Measurements from ENCODE around the gene CALCB. TPM values are rescaled to one million over a fixed set of nuclear protein-coding genes. Genes with fewer than 3 reads are reported as not detected.
"Not testable (repeated sequence)": the region's sequence is repeated elsewhere in the genome, so short reads cannot be mapped to it uniquely, and the experiment has no call there.

The CALCB gene, protein sequence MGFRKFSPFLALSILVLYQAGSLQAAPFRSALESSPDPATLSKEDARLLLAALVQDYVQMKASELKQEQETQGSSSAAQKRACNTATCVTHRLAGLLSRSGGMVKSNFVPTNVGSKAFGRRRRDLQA
- not detected for total RNA-seq
- long read RNA-seq, partial matches to known transcripts: 1 of 2 reads
- long read RNA-seq, other reads (novel, unspliced or antisense): 1 of 2 reads

DNA sequence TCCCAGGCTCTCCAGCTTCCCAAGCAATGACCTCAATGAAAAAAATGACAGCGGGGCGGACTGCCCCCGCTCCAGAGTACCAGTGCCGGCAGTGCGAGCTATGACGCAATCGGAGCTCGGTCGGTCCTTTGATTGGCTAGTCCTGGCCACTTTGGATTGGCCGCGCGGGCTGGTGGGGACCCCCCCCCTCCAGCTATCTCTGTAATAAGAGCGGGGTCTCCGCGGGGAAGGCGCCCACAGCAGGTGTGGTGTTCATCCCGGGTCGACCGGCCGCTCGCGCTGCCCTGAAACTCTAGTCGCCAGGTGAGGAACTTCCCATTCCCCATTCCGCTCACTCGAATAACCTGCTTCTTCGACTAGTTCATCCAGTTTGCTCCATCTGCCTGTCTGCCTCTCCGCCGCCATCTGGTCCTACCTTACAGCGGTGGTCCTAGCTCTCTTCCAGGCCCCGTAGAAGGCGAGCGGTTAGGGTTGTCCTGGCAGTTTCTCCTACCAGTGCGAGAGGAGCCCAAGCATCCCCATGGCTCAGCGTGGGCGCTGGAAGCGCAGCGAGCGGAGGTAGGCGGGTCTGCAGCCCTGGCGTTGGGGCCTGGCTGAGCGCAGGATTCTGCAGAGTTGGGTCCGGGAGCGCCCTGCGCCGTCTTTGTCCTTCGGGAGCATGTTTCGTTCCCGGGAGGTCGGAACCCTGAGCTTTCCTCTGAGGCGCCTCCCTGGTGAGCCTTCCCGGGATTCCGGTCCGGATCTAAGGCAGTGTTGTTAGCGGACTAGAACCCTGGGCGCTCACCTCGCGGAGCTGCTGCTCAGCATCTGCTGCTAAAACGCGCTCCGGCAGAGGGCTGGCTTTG lies at the start of gene CALCB:
Gene CALCB, plus strand, starts transcription at position 233 of the 845 bp plus-strand sequence. CDS start 1,126 bp downstream, outside the sequence.
- ATAC-seq (peak; percentile 57), DNase-seq (no peak)
- intact Hi-C loops (cut with micrococcal nuclease): loop anchor here (10.0 kb wide), 1 partner anchor 169 kb away; no protein-coding TSS in a partner anchor

DNA sequence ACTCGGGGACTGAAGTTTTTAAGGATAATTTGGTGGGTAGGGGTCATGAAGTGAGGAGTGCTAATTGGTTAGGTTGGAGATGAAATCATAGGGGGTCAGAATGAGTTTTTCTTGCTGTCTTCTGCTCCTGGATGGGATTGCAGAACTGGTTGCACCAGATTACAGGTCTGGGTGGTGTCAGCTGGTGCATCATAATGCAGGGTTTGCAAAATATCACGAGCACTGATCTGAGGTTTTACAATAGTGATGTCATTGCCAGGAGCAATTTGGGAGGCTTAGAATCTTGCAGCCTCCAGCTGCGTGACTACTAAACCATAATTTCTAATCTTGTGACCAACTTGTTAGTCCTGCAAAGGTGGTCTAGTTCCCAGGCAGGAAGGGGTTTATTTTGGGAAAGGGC lies 46.4 kb upstream of the CALCB start:
- DNase-seq (no peak), ATAC-seq (no peak)
- intact Hi-C loops (cut with micrococcal nuclease): no loop called here

DNA sequence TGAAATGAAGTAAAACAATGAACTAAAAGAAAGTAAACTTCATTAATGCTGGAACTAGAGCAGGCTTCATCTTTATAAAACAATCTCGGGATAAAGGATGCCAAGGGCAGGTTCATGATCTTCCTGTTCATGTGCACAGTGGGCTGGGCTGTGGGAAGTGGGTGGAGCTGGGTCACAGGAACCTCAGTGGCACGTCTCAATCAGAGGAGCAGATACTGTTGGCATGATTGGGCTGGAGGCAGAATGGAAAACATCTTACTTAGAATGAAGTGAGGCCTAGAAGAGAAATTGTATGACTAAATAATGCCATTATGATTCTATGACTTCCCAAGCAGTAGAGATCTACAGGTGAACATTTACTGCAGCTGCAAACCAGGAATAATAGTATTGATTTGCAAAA lies 45.4 kb upstream of the CALCB start:
- intact Hi-C loops (cut with micrococcal nuclease): no loop called here
- no peak for ATAC-seq

DNA sequence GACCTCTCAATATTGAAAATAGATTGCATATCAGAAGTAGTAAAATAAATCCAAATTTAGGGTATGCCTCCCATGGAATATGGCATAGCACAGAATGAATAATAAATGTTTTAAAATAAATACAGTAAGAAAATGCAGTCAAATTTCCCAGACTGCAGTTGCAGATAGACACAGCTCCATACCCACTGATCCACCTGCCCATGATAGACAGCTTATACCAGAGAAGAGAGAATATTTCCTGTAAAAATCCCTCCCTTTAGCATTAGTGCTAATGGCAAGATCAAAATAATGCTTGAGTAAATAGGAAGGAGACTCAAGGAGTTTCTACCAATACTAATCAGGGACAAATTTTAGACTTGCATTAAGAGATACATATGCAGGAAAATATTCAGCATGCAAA lies 45.0 kb upstream of the CALCB start:
- DNase-seq (no peak), ATAC-seq (no peak)
- intact Hi-C loops (cut with micrococcal nuclease): no loop called here

More for the DNA sequence above, 45.4 kb upstream of the CALCB start:
- DNase-seq: no peak

DNA sequence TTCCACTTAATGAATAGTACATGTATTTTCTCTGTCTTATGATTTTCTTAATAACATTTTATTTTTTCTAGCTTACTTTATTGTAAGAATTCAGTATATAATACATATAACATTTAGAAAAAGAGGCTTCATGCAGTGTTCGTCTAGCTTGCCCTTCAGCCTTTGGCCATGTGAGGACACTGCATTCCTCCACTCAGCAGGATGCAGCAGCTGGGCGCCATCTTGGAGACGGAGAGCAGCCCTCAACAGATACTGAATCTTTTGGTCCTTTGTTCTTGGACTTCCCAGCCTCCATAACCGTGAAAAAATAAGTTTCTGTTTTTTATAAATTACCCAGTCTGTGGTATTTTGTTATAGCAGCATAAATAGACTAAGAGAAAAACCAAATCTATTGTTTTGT lies 41.4 kb upstream of the CALCB start:
- intact Hi-C loops (cut with micrococcal nuclease); ATAC-seq; DNase-seq: not testable (repeated sequence)

DNA sequence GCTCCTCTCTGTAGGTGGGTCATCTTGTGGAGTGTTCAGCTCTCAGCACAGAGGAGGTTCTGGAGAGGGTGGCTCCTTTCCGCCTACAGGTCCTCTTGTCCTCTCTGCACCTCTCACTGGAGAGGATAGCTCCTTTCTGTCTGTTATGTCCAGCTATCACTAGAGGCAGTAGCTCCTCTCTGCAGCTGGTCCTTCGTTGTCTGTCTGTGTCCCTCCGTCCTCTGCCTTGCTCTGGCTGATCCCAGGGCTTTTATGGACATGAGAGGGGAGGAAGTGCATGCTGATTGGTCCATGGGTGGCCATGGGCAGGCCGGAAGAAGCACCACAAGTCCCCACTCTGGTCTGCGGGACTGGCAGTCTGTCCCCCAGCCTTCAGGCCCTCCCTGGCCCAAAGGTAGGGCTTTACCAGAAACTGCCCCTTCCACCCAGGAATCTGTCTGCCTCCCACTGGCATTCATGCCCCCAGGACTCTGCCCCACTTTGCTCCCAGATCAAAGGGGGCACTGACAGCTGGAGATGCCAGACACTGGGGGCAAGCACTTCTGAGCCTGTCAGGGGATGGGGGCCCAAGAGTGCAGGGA lies 38.6 kb upstream of the CALCB start:
- DNase-seq: no peak
- ATAC-seq: no peak
- intact Hi-C loops (cut with micrococcal nuclease): no loop called here

DNA sequence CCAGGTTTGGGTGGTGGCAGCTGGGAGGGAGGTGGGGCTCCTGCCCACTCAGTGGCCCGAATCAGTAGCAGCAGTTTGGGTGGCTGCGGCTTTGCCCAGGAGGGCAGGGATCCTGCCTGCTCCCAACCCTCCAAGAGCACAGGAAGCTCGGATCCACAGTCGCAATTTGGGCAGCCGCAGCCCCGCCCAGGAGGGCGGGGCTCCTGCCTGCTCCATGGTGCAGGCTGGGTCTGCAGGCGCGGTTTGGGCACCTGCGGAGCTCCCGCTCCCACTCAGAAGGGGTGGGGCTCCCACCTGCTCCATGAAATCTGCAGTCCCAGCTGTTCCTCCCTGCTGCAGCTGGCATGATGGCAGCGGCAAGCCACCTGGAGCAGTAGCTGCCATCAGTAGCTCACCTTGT lies 38.1 kb upstream of the CALCB start:
- intact Hi-C loops (cut with micrococcal nuclease): no loop called here
- DNase-seq (no peak), ATAC-seq (no peak)

DNA sequence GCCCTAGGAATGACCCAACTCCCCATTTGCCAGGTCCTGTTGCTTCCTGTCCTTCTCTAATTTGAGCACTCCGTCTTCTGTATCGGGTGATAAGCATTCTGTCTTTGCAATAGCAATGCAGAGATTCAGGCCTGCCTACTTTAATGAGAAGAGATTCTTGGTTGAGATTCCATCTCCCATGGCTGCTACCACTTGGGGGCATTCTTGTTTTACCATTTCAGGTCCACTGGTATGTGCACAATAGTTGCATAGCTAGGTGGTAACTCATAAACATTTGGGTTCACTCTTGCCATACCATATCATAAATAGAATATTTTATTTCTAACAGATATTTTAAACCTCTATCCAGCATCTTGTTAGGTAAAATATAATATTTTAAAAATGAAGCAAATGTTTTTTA lies 34.4 kb upstream of the CALCB start:
- DNase-seq (no peak), ATAC-seq (no peak)
- intact Hi-C loops (cut with micrococcal nuclease): no loop called here

DNA sequence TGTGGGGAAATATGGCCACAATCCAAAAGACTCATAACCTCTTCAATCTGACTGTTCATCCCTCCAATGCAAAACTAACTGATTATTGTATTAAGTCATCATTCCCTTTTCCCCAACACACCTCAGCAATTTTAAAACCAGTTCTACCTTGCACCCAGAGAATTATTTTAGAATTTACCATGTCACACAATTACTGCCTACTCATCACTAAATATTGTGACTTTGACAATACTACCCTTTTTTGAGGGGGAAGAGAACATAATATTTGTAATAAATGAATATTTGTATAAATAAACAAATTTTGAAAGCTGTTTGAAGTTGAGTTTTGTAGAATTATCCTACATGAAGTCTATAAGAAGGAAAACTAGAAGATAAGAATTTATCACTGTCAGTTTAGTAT lies 28.2 kb upstream of the CALCB start:
- intact Hi-C loops (cut with micrococcal nuclease): no loop called here
- ATAC-seq: no peak
- no peak for DNase-seq

DNA sequence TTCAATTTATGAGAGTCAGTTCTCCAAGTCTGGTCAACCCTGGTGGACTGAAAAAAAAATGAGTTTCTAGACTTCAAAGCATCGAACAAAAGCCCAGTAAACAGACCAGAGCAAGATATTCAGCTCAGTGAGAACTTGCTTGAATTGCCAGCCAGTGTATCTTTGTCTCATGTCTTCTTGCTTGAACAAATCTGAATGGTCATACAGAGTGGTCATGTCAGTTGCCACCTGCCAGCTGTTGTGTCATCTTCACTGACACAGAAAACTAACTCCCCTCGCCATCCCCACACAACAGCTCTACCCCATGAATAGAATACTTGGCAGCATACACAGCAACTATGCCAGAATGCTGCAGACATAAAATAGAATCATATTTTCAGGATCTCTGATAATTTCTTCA lies 27.5 kb upstream of the CALCB start:
- no peak for DNase-seq
- intact Hi-C loops (cut with micrococcal nuclease): no loop called here
- no peak for ATAC-seq

DNA sequence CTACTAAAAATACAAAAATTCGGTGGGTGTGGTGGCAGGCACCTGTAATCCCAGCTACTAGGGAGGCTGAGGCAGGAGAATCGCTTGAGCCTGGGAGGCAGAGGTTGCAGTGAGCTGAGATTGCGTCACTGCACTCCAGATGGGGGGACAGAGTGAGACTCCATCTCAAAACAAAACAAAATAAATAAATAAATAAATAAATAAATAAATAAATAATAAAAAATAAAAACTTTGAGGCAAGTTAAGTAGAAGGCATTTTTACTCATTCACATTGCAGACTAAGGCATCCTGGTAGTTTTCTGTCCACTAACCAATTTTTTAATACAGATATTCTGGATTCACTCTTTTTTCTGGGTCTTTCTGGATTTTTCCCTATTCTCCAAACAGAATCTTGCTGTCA lies 26.7 kb upstream of the CALCB start:
- ATAC-seq; DNase-seq; intact Hi-C loops (cut with micrococcal nuclease): not testable (repeated sequence)

DNA sequence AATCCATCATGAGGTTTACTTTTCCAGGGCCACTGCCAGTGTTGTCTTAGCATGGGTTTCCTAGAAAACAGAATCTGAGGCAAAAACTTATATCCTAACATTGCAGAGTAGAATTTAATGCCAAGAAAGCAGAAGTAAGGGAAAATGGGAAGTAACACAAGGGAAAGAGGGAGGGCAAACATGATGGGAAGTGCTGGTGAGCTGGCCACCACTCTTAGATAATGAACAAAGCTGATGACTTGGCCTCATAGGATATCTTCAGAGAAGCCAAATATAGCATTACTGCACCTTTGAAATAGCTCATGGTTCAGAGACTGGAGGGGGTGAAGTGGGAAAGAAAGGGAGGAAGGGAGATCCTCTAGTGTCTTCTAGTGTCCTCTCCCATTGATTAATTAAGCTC lies 24.8 kb upstream of the CALCB start:
- ATAC-seq (no peak), DNase-seq (no peak)
- intact Hi-C loops (cut with micrococcal nuclease): no loop called here

DNA sequence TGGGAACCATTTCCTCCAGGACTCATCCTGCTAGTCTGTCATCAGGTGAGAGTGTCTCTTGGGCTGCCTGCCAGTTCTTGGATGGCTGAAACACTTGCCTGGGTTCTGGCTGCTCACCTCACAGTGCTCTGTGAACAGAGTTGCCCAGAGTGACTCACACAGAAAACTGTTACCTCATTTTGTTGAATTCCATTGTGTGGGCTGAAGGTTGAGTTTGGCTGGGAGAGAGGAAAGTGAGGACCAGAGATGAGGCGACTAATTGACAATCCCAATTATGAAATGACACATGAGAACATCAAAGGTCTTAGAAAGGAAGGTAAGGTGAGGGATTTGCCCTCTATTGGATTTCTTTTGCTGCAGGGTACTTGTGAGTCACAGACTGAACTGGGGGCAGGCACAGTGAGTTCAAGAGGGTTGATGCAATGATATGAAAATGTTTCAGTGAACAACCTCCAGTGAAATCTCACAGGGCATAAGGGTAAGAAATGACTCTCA lies 20.2 kb upstream of the CALCB start:
- ATAC-seq (no peak), DNase-seq (no peak)
- intact Hi-C loops (cut with micrococcal nuclease): no loop called here

DNA sequence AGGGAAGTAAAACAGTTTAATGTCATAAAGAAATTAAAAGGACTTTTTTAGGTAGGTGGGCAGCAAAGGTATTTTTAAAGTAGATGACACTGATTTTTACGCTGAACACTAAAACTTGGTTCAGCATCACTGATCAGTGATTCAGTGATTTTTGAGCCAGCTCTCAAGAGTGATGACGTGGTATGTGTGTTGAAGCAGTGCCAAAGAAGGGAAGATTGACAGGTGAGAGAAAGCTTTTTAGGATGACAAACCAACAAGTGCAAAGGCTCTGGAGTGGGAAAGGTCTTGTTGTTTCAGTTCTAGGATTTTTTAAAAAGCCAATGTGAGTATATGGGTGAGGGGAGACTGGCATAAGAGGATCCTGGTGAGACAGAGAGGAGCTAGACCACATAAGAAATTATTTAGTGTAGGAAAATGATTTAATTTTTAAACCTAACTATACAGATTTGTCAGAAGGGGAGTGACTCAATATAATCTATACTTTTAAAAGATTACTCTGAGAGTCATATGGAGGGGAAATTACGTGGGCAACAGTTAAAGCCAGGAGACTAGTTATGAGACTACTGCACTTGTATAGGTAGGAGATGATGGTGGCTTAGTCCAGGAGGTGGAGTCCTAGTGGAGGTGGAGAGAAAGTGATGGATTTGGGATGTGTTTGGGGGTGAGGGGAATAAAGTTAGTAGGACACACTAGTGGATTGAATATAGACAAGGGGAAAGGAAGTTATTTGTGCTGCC lies 17.6 kb upstream of the CALCB start:
- no peak for ATAC-seq
- DNase-seq: no peak
- intact Hi-C loops (cut with micrococcal nuclease): no loop called here

DNA sequence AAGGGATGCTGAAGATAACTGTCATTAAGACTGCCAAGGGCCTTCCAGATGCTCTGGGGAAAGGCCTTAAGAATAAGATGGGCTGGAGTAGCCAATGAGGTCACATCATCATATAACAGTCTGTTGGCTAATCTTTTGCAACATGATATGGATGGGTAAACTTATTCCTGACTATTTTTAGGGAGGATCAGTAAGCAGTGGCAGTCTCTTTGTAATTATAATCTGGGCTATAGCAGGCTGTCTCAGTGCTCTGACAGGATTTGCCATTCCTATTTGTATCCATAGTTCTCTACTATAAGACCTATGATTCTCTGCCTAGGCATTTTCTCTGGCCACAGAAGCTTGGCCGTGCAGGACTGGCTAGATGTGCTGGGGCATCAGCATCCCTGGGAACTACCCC lies 16.1 kb upstream of the CALCB start:
- intact Hi-C loops (cut with micrococcal nuclease): no loop called here
- ATAC-seq (no peak), DNase-seq (no peak)

DNA sequence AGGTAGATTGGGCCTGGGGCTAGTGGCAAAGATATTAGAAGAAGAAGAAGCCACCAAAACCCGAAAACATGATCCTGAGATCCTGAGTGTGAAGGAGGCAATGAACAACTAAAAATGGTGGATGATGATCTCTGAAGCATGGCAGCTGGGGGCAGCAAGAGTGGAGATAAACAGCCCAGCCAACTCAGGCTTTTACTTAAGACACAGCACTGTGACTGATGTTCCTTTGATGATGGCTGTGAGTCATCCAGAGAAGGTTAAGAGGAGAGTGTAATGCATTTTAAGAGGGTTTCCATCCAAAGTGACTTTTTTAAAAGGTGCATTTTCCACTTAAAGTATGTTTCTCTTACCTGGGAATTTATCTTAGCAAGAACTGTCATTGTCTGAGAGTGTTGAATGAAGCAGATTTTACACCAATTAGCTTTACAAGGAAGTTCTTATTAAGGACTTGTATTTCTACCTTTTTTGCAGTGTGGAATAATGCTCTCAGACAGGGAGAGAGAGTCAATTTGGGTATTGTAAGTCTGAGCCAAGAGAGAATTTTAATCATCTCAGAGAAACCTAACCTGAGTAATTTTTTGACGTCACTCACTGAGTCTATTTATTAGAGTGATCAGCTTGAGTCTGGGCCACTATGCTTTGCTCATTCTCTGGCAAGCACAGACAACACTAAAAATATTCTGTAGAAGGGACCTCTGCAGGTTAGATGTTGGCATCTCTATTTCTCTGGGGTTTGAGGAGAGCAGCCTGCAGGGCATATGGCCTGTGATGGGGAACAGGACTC lies 14.1 kb upstream of the CALCB start:
- intact Hi-C loops (cut with micrococcal nuclease): no loop called here
- ATAC-seq (no peak), DNase-seq (no peak)

DNA sequence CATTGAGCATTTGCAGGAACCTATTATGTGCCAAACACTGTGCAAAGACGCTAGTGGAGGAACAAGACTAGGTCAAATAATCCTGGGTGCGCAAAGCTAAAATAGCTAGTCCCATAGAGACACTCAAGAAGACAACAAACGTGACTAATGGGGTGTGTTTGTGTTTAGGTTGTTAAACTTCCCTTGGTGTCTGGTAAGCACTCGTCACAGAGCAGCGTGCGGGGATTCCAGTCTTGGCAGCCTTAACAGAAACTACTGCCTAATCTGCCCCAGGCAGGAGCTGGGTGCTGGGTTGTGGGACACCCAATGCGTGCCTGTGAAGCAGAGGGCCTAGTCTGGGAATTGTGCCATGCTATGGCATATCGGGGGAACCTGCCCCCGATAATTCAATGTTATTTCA lies 10.8 kb upstream of the CALCB start:
- intact Hi-C loops (cut with micrococcal nuclease): no loop called here
- DNase-seq (no peak), ATAC-seq (no peak)

DNA sequence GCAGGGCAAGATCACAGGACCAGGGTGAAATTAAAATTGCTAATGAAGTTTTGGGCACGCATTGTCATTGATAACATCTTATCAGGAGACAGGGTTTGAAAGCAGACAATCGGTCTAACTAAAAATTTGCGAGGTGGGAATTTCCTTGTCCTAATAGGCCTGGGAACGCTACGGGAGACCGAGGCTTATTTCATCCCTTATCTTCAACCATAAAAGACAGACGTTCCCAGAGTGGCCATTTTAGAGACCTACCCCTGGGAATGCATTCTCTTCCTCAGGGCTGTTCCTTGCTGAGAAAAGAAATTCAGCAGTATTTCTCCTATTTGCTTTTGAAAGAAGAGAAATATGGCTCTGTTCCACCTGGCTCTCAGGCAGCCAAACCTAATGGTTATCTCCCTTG lies 3.6 kb upstream of the CALCB start:
- intact Hi-C loops (cut with micrococcal nuclease): loop anchor here (10.0 kb wide), 1 partner anchor 165 kb away; no protein-coding TSS in a partner anchor

More for the DNA sequence above, 3.6 kb upstream of the CALCB start:
- ATAC-seq, DNase-seq: not testable (repeated sequence)
